Esophagus squamous epithelium (tissue), 5 donors: ENCODE results near the gene ARF3. TPM values are rescaled to one million over a fixed set of nuclear protein-coding genes. Genes with fewer than 3 reads are reported as not detected.

Source experiments
- DNase-seq: peaks from one replicate; lab custom pipeline; 2025; lab: John Stamatoyannopoulos, UW
- H3K27ac ChIP-seq, 4 donors: fragments of 200-600 bp; sonication (generic); one replicate each; pipeline ENCODE4 v1.5.1; 2016 to 2019; ENCODE audit warnings: mild to moderate bottlenecking in 1 of 4
- H3K27me3 ChIP-seq, 4 donors: fragments of 200-600 bp; sonication (generic); 1 replicate in 3 of 4; 2 replicates in 1 of 4; pipeline versions ENCODE4 v1.5.1 to v1.6.0; 2017 to 2021; ENCODE audit warnings: antibody characterized with exemption in 1 of 4
- H3K36me3 ChIP-seq, 3 donors: fragments of 200-600 bp; sonication (generic); one replicate each; pipeline ENCODE4 v1.5.1; 2016 to 2019
- H3K4me1 ChIP-seq, 3 donors: fragments of 200-600 bp; sonication (generic); one replicate each; pipeline ENCODE4 v1.5.1; 2017 to 2019
- H3K4me3 ChIP-seq, 4 donors: fragments of 200-600 bp; sonication (generic); 1 replicate in 3 of 4; 2 replicates in 1 of 4; pipeline ENCODE4 v1.5.1; 2016 to 2019; ENCODE audit warnings: mild to moderate bottlenecking in 2 of 4, moderate library complexity in 1 of 4
- H3K9me3 ChIP-seq, 3 donors: fragments of 200-600 bp; sonication (generic); one replicate each; pipeline ENCODE4 v1.5.1; 2016 to 2019
- POLR2A ChIP-seq, 4 donors: fragments of 450-650 bp; IDR thresholded peaks; one replicate each; pipeline ENCODE4 v1.6.1; 2017; ENCODE audit warnings: antibody characterized with exemption in 4 of 4, mild to moderate bottlenecking in 4 of 4, moderate library complexity in 3 of 4
- WGBS, 2 donors: methylation state at CpG; one replicate each; pipeline ENCODE4 v1.1.5; 2018; 5-methylcytosine and 5-hydroxymethylcytosine counted together
- intact Hi-C: fragments of 100-400 bp; cut with DNase I; formaldehyde crosslinking; loops from one replicate; pipeline ENCODE4 v1.15.0; 2022
- total RNA-seq, 4 donors: library from RNA; depleted of rRNA; stranded (reverse); fragments of >200 nt; gene quantifications; one replicate each; pipeline ENCODE4 v1.1.0, GENCODE V29; 2016
- TF ChIP-seq, protein P1 (sequence below), 6 experiments: fragments of 450-650 bp in 4 of 6; fragments of 200-600 bp in 2 of 6; sonication (generic) in 2 of 6; IDR thresholded peaks; one replicate each; pipeline ENCODE4 v1.5.1; 2016 to 2019; ENCODE audit warnings: antibody characterized with exemption in 6 of 6, mild to moderate bottlenecking in 4 of 6, moderate library complexity in 4 of 6
- donor health status: DM: yes; HTN: yes; CAD: no.

Gene ARF3
- total RNA-seq, 4 donors from 2014 or later, result 52.2 to 76.2 (median 61.6) TPM

DNA sequence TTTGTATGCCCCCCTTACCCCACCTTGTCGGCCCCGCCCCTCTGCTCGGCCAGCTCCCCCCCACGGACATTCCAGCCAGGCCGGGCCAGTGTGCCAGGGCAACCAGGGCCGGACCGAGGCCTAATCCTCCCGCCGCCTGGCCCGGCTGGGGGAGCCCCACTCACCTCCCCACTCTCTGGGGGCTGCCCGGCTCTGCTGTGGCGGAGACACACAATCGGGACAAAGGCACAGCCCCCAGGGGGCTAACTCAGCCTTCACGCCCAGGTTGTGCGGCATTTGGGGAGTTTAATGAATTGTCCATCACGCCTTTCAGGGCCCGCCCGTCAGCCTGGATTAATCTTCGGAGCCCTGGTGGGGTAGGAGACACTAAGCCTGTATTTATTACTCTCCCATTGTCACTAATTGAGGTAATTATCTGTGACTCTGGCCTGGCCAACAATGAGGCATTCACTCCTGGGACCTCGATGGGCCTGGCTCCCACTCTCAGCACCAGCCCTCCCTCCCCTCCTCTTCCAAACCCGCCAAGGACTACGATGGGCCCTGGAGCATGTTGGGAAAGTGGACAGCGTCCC is 29.5 kb upstream of the ARF3 start:
- Histone ChIP-seq H3K4me1 (peaks cover 0 to 11% (median 0%) of the 10 kb centered on the region in 3 donors), H3K9me3 (no peaks in the 10 kb centered on the region), H3K36me3 (no peaks in the 10 kb centered on the region), H3K27me3 (peaks cover 0 to 99% (median 2%) of the 10 kb centered on the region in 4 donors), H3K4me3 (no peak overlapping the region), H3K27ac (no peak overlapping the region)
- DNase-seq, result no peak
- intact Hi-C loops, result loop anchor here (10.0 kb wide), 1 partner anchor 62 kb away; the partner anchor contains the start of gene FKBP11
- TF ChIP-seq, protein P1, sequence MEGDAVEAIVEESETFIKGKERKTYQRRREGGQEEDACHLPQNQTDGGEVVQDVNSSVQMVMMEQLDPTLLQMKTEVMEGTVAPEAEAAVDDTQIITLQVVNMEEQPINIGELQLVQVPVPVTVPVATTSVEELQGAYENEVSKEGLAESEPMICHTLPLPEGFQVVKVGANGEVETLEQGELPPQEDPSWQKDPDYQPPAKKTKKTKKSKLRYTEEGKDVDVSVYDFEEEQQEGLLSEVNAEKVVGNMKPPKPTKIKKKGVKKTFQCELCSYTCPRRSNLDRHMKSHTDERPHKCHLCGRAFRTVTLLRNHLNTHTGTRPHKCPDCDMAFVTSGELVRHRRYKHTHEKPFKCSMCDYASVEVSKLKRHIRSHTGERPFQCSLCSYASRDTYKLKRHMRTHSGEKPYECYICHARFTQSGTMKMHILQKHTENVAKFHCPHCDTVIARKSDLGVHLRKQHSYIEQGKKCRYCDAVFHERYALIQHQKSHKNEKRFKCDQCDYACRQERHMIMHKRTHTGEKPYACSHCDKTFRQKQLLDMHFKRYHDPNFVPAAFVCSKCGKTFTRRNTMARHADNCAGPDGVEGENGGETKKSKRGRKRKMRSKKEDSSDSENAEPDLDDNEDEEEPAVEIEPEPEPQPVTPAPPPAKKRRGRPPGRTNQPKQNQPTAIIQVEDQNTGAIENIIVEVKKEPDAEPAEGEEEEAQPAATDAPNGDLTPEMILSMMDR (IDR thresholded peaks at IDR 0.05), result no peak
- TF ChIP-seq POLR2A (IDR thresholded peaks at IDR 0.05), result no peak
- 45 to 90% methylated on average over 2 to 15 of the region's 23 CpGs for WGBS, 2 donors

DNA sequence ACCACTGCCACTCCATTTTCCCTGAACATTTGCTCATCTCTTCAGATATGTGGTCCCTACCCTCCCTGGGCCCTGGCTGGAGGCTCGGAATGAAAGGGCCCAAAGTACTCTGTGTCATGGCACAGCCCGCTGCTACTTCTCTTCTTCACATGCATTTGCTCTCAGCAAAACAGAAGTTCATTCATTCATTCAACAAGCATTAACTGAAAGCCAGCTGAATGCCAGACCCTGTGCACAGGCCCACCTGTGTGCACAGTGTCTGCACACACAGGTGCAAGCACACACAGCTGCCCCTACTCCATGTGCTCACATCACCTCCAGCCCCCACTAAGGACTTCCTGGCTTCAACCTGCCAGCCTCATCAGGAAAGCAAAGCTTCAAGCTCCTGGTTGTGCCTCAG is 28.6 kb upstream of the ARF3 start:
- no peak overlapping the region for H3K27ac ChIP-seq
- no peak overlapping the region for H3K4me3 ChIP-seq
- peaks cover 6 to 20% (median 7%) of the 10 kb centered on the region in 3 donors for H3K4me1 ChIP-seq
- TF ChIP-seq POLR2A (IDR thresholded peaks at IDR 0.05), result no peak
- TF ChIP-seq, protein P1 (IDR thresholded peaks at IDR 0.05), result no peak
- H3K27me3 ChIP-seq, result peaks cover 7 to 99% (median 11%) of the 10 kb centered on the region in 4 donors
- H3K9me3 ChIP-seq, result no peaks in the 10 kb centered on the region
- no peak for DNase-seq
- 77% methylated on average over 2 of the region's 2 CpGs; no CpG with 5 or more reads in 1 of the 2 donors for WGBS, 2 donors
- intact Hi-C loops, result loop anchor here (10.0 kb wide), 1 partner anchor 61 kb away; the partner anchor contains the start of gene FKBP11
- H3K36me3 ChIP-seq, result no peaks in the 10 kb centered on the region

DNA sequence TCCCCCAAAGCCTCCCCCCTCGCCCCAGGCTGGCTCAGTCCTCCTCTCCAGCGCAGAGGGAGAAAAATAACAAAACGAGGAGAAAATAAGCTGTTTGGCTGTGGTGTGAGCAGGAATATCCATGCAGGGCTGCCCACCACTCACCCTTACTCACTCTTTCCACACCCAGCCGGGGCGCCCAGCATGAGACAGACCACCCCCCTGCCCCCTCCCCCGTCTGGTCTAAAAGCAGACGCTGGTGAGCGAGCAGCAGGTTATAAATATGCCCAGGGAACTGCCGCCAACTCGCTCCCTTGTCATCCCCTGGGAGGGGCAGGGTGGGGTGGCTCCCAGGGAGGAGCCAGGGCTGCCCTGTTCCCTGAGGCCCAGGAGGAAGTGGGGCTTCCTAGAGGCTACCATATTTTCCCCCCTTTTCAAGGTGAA is 28.2 kb upstream of the ARF3 start:
- DNase-seq, result no peak
- peaks cover 10 to 99% (median 13%) of the 10 kb centered on the region in 4 donors for H3K27me3 ChIP-seq
- H3K9me3 ChIP-seq, result no peaks in the 10 kb centered on the region
- peaks cover 10 to 24% (median 11%) of the 10 kb centered on the region in 3 donors for H3K4me1 ChIP-seq
- intact Hi-C loops, result loop anchor here (10.0 kb wide), 1 partner anchor 61 kb away; the partner anchor contains the start of gene FKBP11
- WGBS, 2 donors, result 18 to 21% methylated on average over 5 of the region's 10 CpGs
- TF ChIP-seq POLR2A (IDR thresholded peaks at IDR 0.05), result no peak
- H3K4me3 ChIP-seq, result no peak overlapping the region
- H3K36me3 ChIP-seq, result no peaks in the 10 kb centered on the region
- H3K27ac ChIP-seq, result no peak overlapping the region

DNA sequence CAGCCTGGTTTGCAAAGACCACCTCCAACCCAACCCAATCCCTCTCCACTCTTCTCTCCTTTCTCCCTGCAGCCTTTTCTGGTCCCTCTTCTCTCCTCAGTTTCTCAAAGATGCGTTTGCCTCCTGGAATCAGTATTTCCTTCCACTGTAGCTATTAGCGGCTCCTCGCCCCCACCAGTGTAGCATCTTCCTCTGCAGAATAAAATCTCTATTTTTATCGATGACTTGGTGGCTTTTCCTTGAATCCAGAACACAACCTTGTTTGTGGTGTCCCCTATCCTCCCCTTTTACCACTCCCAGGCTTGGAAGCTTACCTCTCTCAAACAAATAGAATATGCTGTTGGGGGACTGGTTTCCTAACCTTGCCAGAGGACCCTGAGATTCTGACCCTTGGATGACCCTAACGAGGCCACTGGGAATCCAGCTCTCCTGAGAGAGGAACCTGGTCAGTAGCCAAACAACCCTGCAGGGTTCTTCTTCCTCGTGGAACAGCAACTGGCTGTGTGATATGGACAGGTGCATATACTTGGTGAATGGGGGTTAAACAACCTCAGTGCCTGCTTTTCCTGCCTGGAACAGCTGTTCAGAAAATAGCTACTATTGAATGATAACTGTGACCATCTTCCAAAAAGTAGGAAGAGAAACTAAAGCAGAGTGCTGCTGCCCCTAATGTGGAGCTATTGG is 25.3 kb upstream of the ARF3 start:
- DNase-seq, result no peak
- Histone ChIP-seq H3K27ac (no peak overlapping the region), H3K9me3 (no peaks in the 10 kb centered on the region), H3K4me3 (no peak overlapping the region), H3K36me3 (no peaks in the 10 kb centered on the region), H3K4me1 (peaks cover 39 to 50% (median 40%) of the 10 kb centered on the region in 3 donors), H3K27me3 (peaks cover 24 to 100% (median 32%) of the 10 kb centered on the region in 4 donors)
- intact Hi-C loops, result loop anchor here (10.0 kb wide), 1 partner anchor 58 kb away; the partner anchor contains the start of gene FKBP11
- 60 to 69% methylated on average over 5 to 6 of the region's 6 CpGs for WGBS, 2 donors
- no peak for TF ChIP-seq POLR2A (IDR thresholded peaks at IDR 0.05)
- TF ChIP-seq, protein P1 (IDR thresholded peaks at IDR 0.05), result no peak

DNA sequence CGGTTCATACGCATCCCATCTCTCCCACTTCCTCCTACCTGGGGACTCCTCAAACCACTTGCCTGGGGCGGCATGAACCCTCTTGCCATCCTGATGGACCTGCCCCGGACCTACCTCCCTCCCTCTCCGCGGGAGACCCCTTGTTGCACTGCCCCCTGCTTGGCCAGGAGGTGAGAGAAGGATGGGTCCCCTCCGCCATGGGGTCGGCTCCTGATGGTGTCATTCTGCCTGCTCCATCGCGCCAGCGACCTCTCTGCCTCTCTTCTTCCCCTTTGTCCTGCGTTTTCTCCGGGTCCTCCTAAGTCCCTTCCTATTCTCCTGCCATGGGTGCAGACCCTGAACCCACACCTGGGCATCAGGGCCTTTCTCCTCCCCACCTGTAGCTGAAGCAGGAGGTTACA is 24.5 kb upstream of the ARF3 start:
- intact Hi-C loops, result loop anchor here (10.0 kb wide), 1 partner anchor 57 kb away; the partner anchor contains the start of gene FKBP11
- DNase-seq, result no peak
- H3K4me3 ChIP-seq, result peak overlapping the region in 3 of 4 donors; percentile 1 to 63 (median 43)
- H3K27ac ChIP-seq, result no peak overlapping the region
- H3K36me3 ChIP-seq, result no peaks in the 10 kb centered on the region
- 27 to 47% methylated on average over 8 to 10 of the region's 13 CpGs for WGBS, 2 donors
- H3K4me1 ChIP-seq, result peaks cover 39 to 51% (median 40%) of the 10 kb centered on the region in 3 donors
- H3K9me3 ChIP-seq, result no peaks in the 10 kb centered on the region
- TF ChIP-seq POLR2A (IDR thresholded peaks at IDR 0.05), result no peak
- TF ChIP-seq, protein P1 (IDR thresholded peaks at IDR 0.05), result no peak
- H3K27me3 ChIP-seq, result peaks cover 24 to 100% (median 34%) of the 10 kb centered on the region in 4 donors
